ENCODE data around the gene KANK2. TPM values are rescaled to one million over a fixed set of nuclear protein-coding genes. Genes with fewer than 3 reads are reported as not detected.

The KANK2 gene
- total and polyA plus RNA-seq, 12 donors = 23.7 to 395 (median 133) TPM

- Histone ChIP-seq H3K4me3 (no peak overlapping the region), H3K27ac (peak overlapping the region in 2 of 5 donors; percentile 5 to 65), H3K9me3 (replicated peaks in 1 of 3) (no peaks in the 10 kb centered on the region), H3K36me3 (replicated peaks in 1 of 2) (peaks cover 0 to 35% of the 10 kb centered on the region in 2 donors), H3K27me3 (no peaks in the 10 kb centered on the region), H3K4me1 (replicated peaks in 1 of 2) (peaks cover 30 to 47% of the 10 kb centered on the region in 2 donors)
- no peak for DNase-seq
- intact Hi-C loops (cut with DNase I) = no loop called here
- no peak for TF ChIP-seq POLR2A (IDR thresholded peaks at IDR 0.05)
- TF ChIP-seq, protein P1, sequence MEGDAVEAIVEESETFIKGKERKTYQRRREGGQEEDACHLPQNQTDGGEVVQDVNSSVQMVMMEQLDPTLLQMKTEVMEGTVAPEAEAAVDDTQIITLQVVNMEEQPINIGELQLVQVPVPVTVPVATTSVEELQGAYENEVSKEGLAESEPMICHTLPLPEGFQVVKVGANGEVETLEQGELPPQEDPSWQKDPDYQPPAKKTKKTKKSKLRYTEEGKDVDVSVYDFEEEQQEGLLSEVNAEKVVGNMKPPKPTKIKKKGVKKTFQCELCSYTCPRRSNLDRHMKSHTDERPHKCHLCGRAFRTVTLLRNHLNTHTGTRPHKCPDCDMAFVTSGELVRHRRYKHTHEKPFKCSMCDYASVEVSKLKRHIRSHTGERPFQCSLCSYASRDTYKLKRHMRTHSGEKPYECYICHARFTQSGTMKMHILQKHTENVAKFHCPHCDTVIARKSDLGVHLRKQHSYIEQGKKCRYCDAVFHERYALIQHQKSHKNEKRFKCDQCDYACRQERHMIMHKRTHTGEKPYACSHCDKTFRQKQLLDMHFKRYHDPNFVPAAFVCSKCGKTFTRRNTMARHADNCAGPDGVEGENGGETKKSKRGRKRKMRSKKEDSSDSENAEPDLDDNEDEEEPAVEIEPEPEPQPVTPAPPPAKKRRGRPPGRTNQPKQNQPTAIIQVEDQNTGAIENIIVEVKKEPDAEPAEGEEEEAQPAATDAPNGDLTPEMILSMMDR (IDR thresholded peaks at IDR 0.05) = no peak
- 92 to 95% (median 94%) methylated on average over 26 to 68 of the region's 68 CpGs for WGBS, 4 donors
These were observed 4.1 kb downstream of the KANK2 start for GRCh38 chr19:11192957-11193939.

DNA sequence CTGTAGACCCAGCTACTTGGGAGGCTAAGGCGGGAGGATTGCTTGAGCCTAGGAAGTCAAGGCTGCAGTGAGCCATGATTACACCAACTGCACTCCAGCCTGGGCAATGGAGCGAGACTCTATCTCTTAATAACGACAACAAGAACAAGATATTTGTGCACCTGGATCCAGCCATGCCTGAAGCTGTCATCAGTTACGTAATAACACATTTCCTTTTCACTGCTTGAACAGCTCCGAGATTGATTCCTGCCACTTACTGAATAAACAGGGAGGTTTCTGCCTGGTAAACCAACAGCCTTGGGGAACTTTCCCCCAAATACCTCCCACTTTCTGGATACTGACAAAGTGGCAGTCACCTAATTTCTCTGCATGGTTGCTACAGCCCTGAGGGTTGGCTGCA lies 5.4 kb downstream of the KANK2 start:
- Histone ChIP-seq H3K4me3 (no peak overlapping the region), H3K9me3 (replicated peaks in 1 of 3) (no peaks in the 10 kb centered on the region), H3K4me1 (replicated peaks in 1 of 2) (peaks cover 25 to 42% of the 10 kb centered on the region in 2 donors), H3K36me3 (replicated peaks in 1 of 2) (peaks cover 0 to 42% of the 10 kb centered on the region in 2 donors), H3K27me3 (no peaks in the 10 kb centered on the region), H3K27ac (peak overlapping the region in 2 of 5 donors; percentile 51 to 58)
- intact Hi-C loops (cut with DNase I) = no loop called here
- TF ChIP-seq POLR2A (IDR thresholded peaks at IDR 0.05) = no peak
- TF ChIP-seq, protein P1 (IDR thresholded peaks at IDR 0.05) = no peak
- DNase-seq = no peak
- 76 to 88% (median 86%) methylated on average over 5 of the region's 5 CpGs for WGBS, 4 donors

DNA sequence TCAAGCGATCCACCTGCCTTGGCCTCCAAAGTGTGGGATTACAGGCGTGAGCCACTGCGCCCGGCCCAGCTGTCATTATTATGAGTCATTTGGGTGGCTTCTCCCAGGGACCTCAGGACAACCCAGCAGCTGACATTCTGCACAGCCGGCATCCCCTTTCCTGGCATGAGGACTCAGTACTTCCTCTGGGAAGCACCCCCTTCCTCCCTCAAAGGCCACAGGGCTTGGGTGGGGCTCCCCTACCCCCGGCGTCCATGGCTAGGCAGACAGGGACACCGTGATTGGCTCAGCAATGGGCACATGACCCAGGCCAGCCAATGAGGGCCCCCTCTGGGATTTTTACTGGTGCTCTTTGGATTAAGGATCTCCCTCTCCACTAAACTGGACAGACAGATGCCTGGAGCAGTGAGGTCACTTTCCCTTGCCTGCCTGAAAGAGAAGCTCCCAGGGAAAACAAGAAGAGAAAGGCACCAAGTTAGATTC lies 6.0 kb downstream of the KANK2 start:
- Histone ChIP-seq H3K27me3 (no peaks in the 10 kb centered on the region), H3K4me1 (replicated peaks in 1 of 2) (peaks cover 21 to 42% of the 10 kb centered on the region in 2 donors), H3K9me3 (replicated peaks in 1 of 3) (no peaks in the 10 kb centered on the region), H3K36me3 (replicated peaks in 1 of 2) (peaks cover 0 to 42% of the 10 kb centered on the region in 2 donors), H3K4me3 (no peak overlapping the region), H3K27ac (peak overlapping the region in 3 of 5 donors; percentile 26 to 58 (median 51))
- peak; percentile 45 to 92 (median 76) for DNase-seq
- TF ChIP-seq, protein P1 (IDR thresholded peaks at IDR 0.05) = no peak
- intact Hi-C loops (cut with DNase I) = no loop called here
- WGBS, 4 donors = 21 to 34% (median 31%) methylated on average over 4 to 8 of the region's 8 CpGs

- DNase-seq = no peak
- Histone ChIP-seq H3K27me3 (no peaks in the 10 kb centered on the region), H3K4me3 (no peak overlapping the region), H3K9me3 (replicated peaks in 1 of 3) (no peaks in the 10 kb centered on the region), H3K36me3 (replicated peaks in 1 of 2) (peaks cover 0 to 42% of the 10 kb centered on the region in 2 donors), H3K27ac (peak overlapping the region in 2 of 5 donors; percentile 51 to 58), H3K4me1 (replicated peaks in 1 of 2) (peaks cover 16 to 35% of the 10 kb centered on the region in 2 donors)
- intact Hi-C loops (cut with DNase I) = no loop called here
- TF ChIP-seq, protein P1 (IDR thresholded peaks at IDR 0.05) = no peak
- TF ChIP-seq POLR2A (IDR thresholded peaks at IDR 0.05) = no peak
- whole genome bisulfite sequencing, 4 donors = 80 to 92% (median 85%) methylated on average over 8 of the region's 8 CpGs
These were observed 6.8 kb downstream of the KANK2 start for GRCh38 chr19:11190501-11190900.

All from adrenal gland (tissue), 12 donors.